OCI-LY1 (cell line): ENCODE results near the gene TMEM178A.

ENCODE experiments used
- CTCF ChIP-seq: fragments of 200-600 bp; sonication (generic), shearing (Covaris generic); IDR thresholded peaks from 2 replicates; pipeline ENCODE4 v1.5.1; 2017; ENCODE audit warnings: mild to moderate bottlenecking, antibody characterized with exemption, low read length, moderate library complexity, mixed read lengths
- EZH2 ChIP-seq: fragments of 200-600 bp; sonication (generic), shearing (Covaris generic); IDR thresholded peaks from 2 replicates; pipeline ENCODE4 v1.8.0; 2017; ENCODE audit warnings: borderline replicate concordance, mixed run types, mild to moderate bottlenecking, antibody characterized with exemption, low read length, moderate library complexity, mixed read lengths

- TF ChIP-seq CTCF (no peak), EZH2 (no peak)
Measured at GRCh38 chr2:39660612-39661236, 5.0 kb upstream of the TMEM178A start.
